Endothelial cell of umbilical vein (primary cell): Measurements from ENCODE around the gene VARS1. TPM values are rescaled to one million over a fixed set of nuclear protein-coding genes. Genes with fewer than 3 reads are reported as not detected.

ENCODE experiments used
- BruUV-seq: library from RNA; stranded (reverse); fragments of 400-500 nt; replicated peaks from 2 replicates; lab custom pipeline; 2021; lab: Mats Ljungman, UMichigan
- CTCF ChIA-PET: fragments of 300-600, 350-600 bp; sonication (Branson Sonifier 250); formaldehyde crosslinking; loops from one replicate; lab custom pipeline; 2021; ENCODE audit warnings: antibody characterized with exemption, inconsistent platforms; lab: Charles Lee
- POLR2A ChIA-PET: fragments of 300-600, 350-600 bp; sonication (Branson Sonifier 250); formaldehyde crosslinking; loops from one replicate; lab custom pipeline; 2021; ENCODE audit warnings: antibody characterized with exemption, inconsistent platforms; lab: Charles Lee
- DNase-seq: peaks from one replicate; pipeline ENCODE4 v3.0.0-alpha.2; 2011; ENCODE audit warnings: low read depth, low spot score
- FAIRE-seq: peaks from 2 replicates; lab custom pipeline; 2011; peaks lifted over from hg19 to GRCh38; lab: Jason Lieb, UNC
- H2AFZ ChIP-seq: 2 replicates; pipeline ENCODE4 v1.6.0; 2012; ENCODE audit warnings: low read depth, low read length, control low read depth, inconsistent platforms
- H3K27ac ChIP-seq: 2 replicates; pipeline ENCODE4 v1.5.1; 2011; ENCODE audit warnings: low read depth, mild to moderate bottlenecking, control low read depth, low read length, moderate library complexity; ENCODE audit not compliant: insufficient read depth
- H3K27me3 ChIP-seq, 2 experiments: 2 replicates each; pipeline versions ENCODE4 v1.6.0 to v1.6.1; 2011; ENCODE audit warnings: low read length in 2 of 2, mixed read lengths in 1 of 2; ENCODE audit not compliant: control insufficient read depth in 2 of 2, insufficient read depth in 2 of 2
- H3K36me3 ChIP-seq, 2 experiments: 2 replicates in 1 of 2; 3 replicates in 1 of 2; pipeline ENCODE4 v1.5.1; 2011; ENCODE audit warnings: low read length in 2 of 2, mild to moderate bottlenecking in 1 of 2, moderate library complexity in 1 of 2; ENCODE audit not compliant: control insufficient read depth in 2 of 2, insufficient read depth in 2 of 2; ENCODE audit errors: extremely low read depth in 1 of 2
- H3K4me1 ChIP-seq: 3 replicates; pipeline ENCODE4 v1.5.1; 2011; ENCODE audit warnings: mild to moderate bottlenecking, low read length; ENCODE audit not compliant: control insufficient read depth, insufficient read depth; ENCODE audit errors: extremely low read depth
- H3K4me2 ChIP-seq: 2 replicates; pipeline ENCODE4 v1.6.1; 2011; ENCODE audit warnings: low read length, control low read depth, mixed read lengths; ENCODE audit not compliant: insufficient read depth
- H3K4me3 ChIP-seq, 3 experiments: fragments of 200-600 bp in 1 of 3; sonication (generic), shearing (Covaris generic) in 1 of 3; replicated peaks in 1 of 3; 2 replicates each; pipeline ENCODE4 v1.5.1; 2011 to 2016; ENCODE audit warnings: control low read depth in 3 of 3, low read length in 3 of 3, mild to moderate bottlenecking in 2 of 3, inconsistent platforms in 1 of 3, low read depth in 1 of 3, moderate library complexity in 1 of 3; ENCODE audit not compliant: insufficient read depth in 1 of 3
- H3K79me2 ChIP-seq: 2 replicates; pipeline ENCODE4 v1.6.0; 2012; ENCODE audit warnings: low read length, inconsistent platforms; ENCODE audit not compliant: control insufficient read depth, insufficient read depth
- H3K9ac ChIP-seq: replicated peaks from 2 replicates; pipeline ENCODE3; 2011; ENCODE audit warnings: low read length, control low read depth; ENCODE audit not compliant: insufficient read depth; ENCODE audit errors: extremely low read depth
- H3K9me1 ChIP-seq: replicated peaks from 3 replicates; pipeline ENCODE4 v1.6.0; 2011; ENCODE audit warnings: mild to moderate bottlenecking, low read length; ENCODE audit not compliant: control insufficient read depth, insufficient read depth; ENCODE audit errors: extremely low read depth
- H3K9me3 ChIP-seq: replicated peaks from 2 replicates; pipeline ENCODE4 v1.5.1; 2012; ENCODE audit warnings: low read length, inconsistent platforms; ENCODE audit not compliant: control insufficient read depth, insufficient read depth
- H4K20me1 ChIP-seq: replicated peaks from 2 replicates; pipeline ENCODE3; 2011; ENCODE audit warnings: mild to moderate bottlenecking, low read length; ENCODE audit not compliant: control insufficient read depth, insufficient read depth; ENCODE audit errors: extremely low read depth
- EZH2 ChIP-seq: IDR thresholded peaks from 2 replicates; pipeline ENCODE4 v1.6.1; 2012; ENCODE audit warnings: borderline replicate concordance, low read depth, mild to moderate bottlenecking, moderate library complexity, low read length, inconsistent platforms; ENCODE audit not compliant: severe bottlenecking
- FOS ChIP-seq: IDR thresholded peaks from 2 replicates; pipeline ENCODE4 v1.6.1; 2011; ENCODE audit warnings: mild to moderate bottlenecking, low read length, moderate library complexity, borderline replicate concordance; ENCODE audit not compliant: insufficient read depth
- GATA2 ChIP-seq: IDR thresholded peaks from 2 replicates; pipeline ENCODE4 v1.7.0; 2011; ENCODE audit warnings: low read depth, mild to moderate bottlenecking, moderate library complexity, mixed read lengths, low read length; ENCODE audit not compliant: insufficient read length, insufficient read depth
- JUN ChIP-seq: IDR thresholded peaks from 2 replicates; pipeline ENCODE4 v1.6.1; 2011; ENCODE audit warnings: borderline replicate concordance, low read depth; ENCODE audit not compliant: insufficient read length, insufficient read depth
- MAX ChIP-seq: IDR thresholded peaks from 2 replicates; pipeline ENCODE4 v1.6.1; 2011; ENCODE audit not compliant: insufficient read depth, insufficient read length
- MYC ChIP-seq: IDR thresholded peaks from one replicate; pipeline ENCODE4 v1.6.1; 2011; ENCODE audit warnings: mild to moderate bottlenecking, low read depth, low read length
- POLR2A ChIP-seq: IDR thresholded peaks from 2 replicates; pipeline ENCODE4 v1.6.1; 2012; ENCODE audit warnings: low read depth, mild to moderate bottlenecking, control low read depth, low read length
- POLR2AphosphoS5 ChIP-seq: IDR thresholded peaks from 2 replicates; pipeline ENCODE4 v1.6.1; 2012; ENCODE audit warnings: low read depth, mild to moderate bottlenecking, control low read depth, low read length, moderate library complexity; ENCODE audit not compliant: insufficient read depth
- dilution Hi-C: fragments of 300-500 bp; cut with MboI; formaldehyde crosslinking; loops from one replicate; pipeline ENCODE4 v1.15.0; 2019; ENCODE audit warnings: low sequenced_read_pairs; ENCODE audit not compliant: extremely low pct_ligation_motif_present
- intact Hi-C: fragments of 100-400 bp; cut with micrococcal nuclease; formaldehyde crosslinking; loops from one replicate; pipeline ENCODE4 v1.10.0; 2022
- polyA plus RNA-seq, 4 experiments: library from polyadenylated mRNA; depleted of rRNA in 3 of 4; stranded (reverse) in 3 of 4; unstranded in 1 of 4; fragments of >200 nt; gene quantifications; 2 replicates each; pipeline versions ENCODE4 v1.2.1 to v1.2.3, GENCODE V29; 2011 to 2012; ENCODE audit warnings: missing spikeins in 1 of 4
- small RNA-seq: library from RNA; depleted of rRNA; stranded (forward); fragments of <200 nt; gene quantifications from one replicate; pipeline ENCODE3, GENCODE V24; 2012; ENCODE audit warnings: low replicate concordance, low read depth; ENCODE audit not compliant: insufficient read depth, insufficient read length
- total RNA-seq: library from RNA; stranded (reverse); gene quantifications from 2 replicates; pipeline ENCODE4 v1.2.3, GENCODE V29; 2021
- TF ChIP-seq, protein P1 (sequence below), 2 donors: IDR thresholded peaks; 1 replicate in 1 of 2; 2 replicates in 1 of 2; pipeline ENCODE4 v1.5.1; 2011; ENCODE audit warnings: low read length in 2 of 2, mild to moderate bottlenecking in 2 of 2, moderate library complexity in 2 of 2, control low read depth in 1 of 2, inconsistent platforms in 1 of 2, low read depth in 1 of 2; ENCODE audit not compliant: insufficient read depth in 1 of 2; ENCODE audit errors: extremely low read depth in 1 of 2

VARS1 gene
- total and polyA plus RNA-seq, 2 donors (not counting 3 experiments of a cell fraction or from before 2014, with no cell fraction given) = 37.4 to 121 TPM

GRCh38 chr6:31749301-31750036, 46.1 kb downstream of the VARS1 start:
- no peaks in the 10 kb centered on the region for H3K4me1 ChIP-seq
- intact Hi-C loops = no loop called here
- H3K4me2 ChIP-seq = no peak overlapping the region
- no peak overlapping the region for H3K4me3 ChIP-seq
- no peak overlapping the region for H3K9ac ChIP-seq
- no peaks in the 10 kb centered on the region for H4K20me1 ChIP-seq
- H3K9me1 ChIP-seq = no peaks in the 10 kb centered on the region
- ChIA-PET POLR2A (no interaction called here), CTCF (interaction anchor here (1.3 to 3.9 kb wide), 2 partner anchors 9 to 20 kb away, joined by 4 to 18 read pairs; no protein-coding TSS in a partner anchor)
- H2AFZ ChIP-seq = no peak overlapping the region
- no TSS peak for BruUV-seq
- H3K36me3 ChIP-seq = no peaks in the 10 kb centered on the region
- no peak for FAIRE-seq
- DNase-seq = no peak
- dilution Hi-C loops = no loop called here
- no peak overlapping the region for H3K27ac ChIP-seq
- no peaks in the 10 kb centered on the region for H3K79me2 ChIP-seq
- H3K9me3 ChIP-seq = no peaks in the 10 kb centered on the region
- TF ChIP-seq MYC (no peak), POLR2AphosphoS5 (no peak), MAX (no peak), EZH2 (no peak), FOS (no peak), POLR2A (no peak), GATA2 (no peak), JUN (no peak)
- TF ChIP-seq, protein P1, sequence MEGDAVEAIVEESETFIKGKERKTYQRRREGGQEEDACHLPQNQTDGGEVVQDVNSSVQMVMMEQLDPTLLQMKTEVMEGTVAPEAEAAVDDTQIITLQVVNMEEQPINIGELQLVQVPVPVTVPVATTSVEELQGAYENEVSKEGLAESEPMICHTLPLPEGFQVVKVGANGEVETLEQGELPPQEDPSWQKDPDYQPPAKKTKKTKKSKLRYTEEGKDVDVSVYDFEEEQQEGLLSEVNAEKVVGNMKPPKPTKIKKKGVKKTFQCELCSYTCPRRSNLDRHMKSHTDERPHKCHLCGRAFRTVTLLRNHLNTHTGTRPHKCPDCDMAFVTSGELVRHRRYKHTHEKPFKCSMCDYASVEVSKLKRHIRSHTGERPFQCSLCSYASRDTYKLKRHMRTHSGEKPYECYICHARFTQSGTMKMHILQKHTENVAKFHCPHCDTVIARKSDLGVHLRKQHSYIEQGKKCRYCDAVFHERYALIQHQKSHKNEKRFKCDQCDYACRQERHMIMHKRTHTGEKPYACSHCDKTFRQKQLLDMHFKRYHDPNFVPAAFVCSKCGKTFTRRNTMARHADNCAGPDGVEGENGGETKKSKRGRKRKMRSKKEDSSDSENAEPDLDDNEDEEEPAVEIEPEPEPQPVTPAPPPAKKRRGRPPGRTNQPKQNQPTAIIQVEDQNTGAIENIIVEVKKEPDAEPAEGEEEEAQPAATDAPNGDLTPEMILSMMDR (IDR thresholded peaks at IDR 0.05; ENCODE audit: extremely low read depth in 1 of 2, insufficient read depth in 1 of 2, low read depth in 1 of 2, low read length in 2 of 2) = no peak
- no peaks in the 10 kb centered on the region for H3K27me3 ChIP-seq

Small RNA genes lying within 50 kb of the gene (small RNA-seq; reads per million reads assigned to genes)
- gene MSH5-SAPCD1 (not detected), gene RF00019 (not detected), gene RNU6-850P (not detected), gene SAPCD1 (not detected), gene SNORD48 (29.8 reads per million, percentile 86 among the genes with 10 or more reads in this experiment), gene SNORD52 (not detected)

Other genes with a start within 250 kb of the VARS1 start
Only the 30 nearest of the 42 such genes appear.
- gene PRRC2A, start 175.0 kb downstream of the VARS1 start, total RNA-seq = 218 and 229 TPM in 2 replicates
- 88.4 and 114 TPM in 2 replicates for gene PRRC2A, start 175.0 kb downstream of the VARS1 start, polyA plus RNA-seq
- 314 and 322 TPM in 2 replicates for gene BAG6, start 143.1 kb downstream of the VARS1 start, total RNA-seq
- gene BAG6, start 143.1 kb downstream of the VARS1 start, polyA plus RNA-seq = 190 and 234 TPM in 2 replicates
- 0.97 TPM in 1 of 2 replicates, not detected in the other for gene APOM, start 139.9 kb downstream of the VARS1 start, total RNA-seq
- gene APOM, start 139.9 kb downstream of the VARS1 start, polyA plus RNA-seq = 2.5 and 2.6 TPM in 2 replicates
- gene C6orf47, start 135.0 kb downstream of the VARS1 start, total RNA-seq = 12.8 and 15.0 TPM in 2 replicates
- 5.6 and 5.8 TPM in 2 replicates for gene C6orf47, start 135.0 kb downstream of the VARS1 start, polyA plus RNA-seq
- 11.7 and 12.6 TPM in 2 replicates for gene GPANK1, start 130.8 kb downstream of the VARS1 start, total RNA-seq
- gene GPANK1, start 130.8 kb downstream of the VARS1 start, polyA plus RNA-seq = 13.3 and 17.5 TPM in 2 replicates
- gene CSNK2B, start 129.7 kb downstream of the VARS1 start, total RNA-seq = 206 and 214 TPM in 2 replicates
- 159 and 160 TPM in 2 replicates for gene CSNK2B, start 129.7 kb downstream of the VARS1 start, polyA plus RNA-seq
- 23.9 and 25.0 TPM in 2 replicates for gene LY6G5B, start 125.8 kb downstream of the VARS1 start, total RNA-seq
- gene LY6G5B, start 125.8 kb downstream of the VARS1 start, polyA plus RNA-seq = 13.7 and 15.4 TPM in 2 replicates
- 5.2 and 8.2 TPM in 2 replicates for gene LY6G5C, start 114.7 kb downstream of the VARS1 start, total RNA-seq
- 11.4 and 11.8 TPM in 2 replicates for gene LY6G5C, start 114.7 kb downstream of the VARS1 start, polyA plus RNA-seq
- gene ABHD16A, start 92.4 kb downstream of the VARS1 start, total RNA-seq = 41.3 and 48.9 TPM in 2 replicates
- 60.1 and 60.3 TPM in 2 replicates for gene ABHD16A, start 92.4 kb downstream of the VARS1 start, polyA plus RNA-seq
- not detected in 2 replicates for gene LY6G6F, start 88.9 kb downstream of the VARS1 start, total RNA-seq
- gene LY6G6F, start 88.9 kb downstream of the VARS1 start, polyA plus RNA-seq = not detected in 2 replicates
- gene LY6G6D, start 80.4 kb downstream of the VARS1 start, total RNA-seq = not detected in 2 replicates
- gene LY6G6D, start 80.4 kb downstream of the VARS1 start, polyA plus RNA-seq = not detected in 2 replicates
- 0.35 TPM in 1 of 2 replicates, not detected in the other for gene LY6G6C, start 74.0 kb downstream of the VARS1 start, total RNA-seq
- 0.33 and 0.41 TPM in 2 replicates for gene LY6G6C, start 74.0 kb downstream of the VARS1 start, polyA plus RNA-seq
- not detected in 2 replicates for gene MPIG6B, start 72.4 kb downstream of the VARS1 start, total RNA-seq
- gene MPIG6B, start 72.4 kb downstream of the VARS1 start, polyA plus RNA-seq = not detected in 2 replicates
- gene DDAH2, start 66.5 kb downstream of the VARS1 start, total RNA-seq = 109 and 116 TPM in 2 replicates
- gene DDAH2, start 66.5 kb downstream of the VARS1 start, polyA plus RNA-seq = 168 and 176 TPM in 2 replicates
- gene CLIC1, start 59.2 kb downstream of the VARS1 start, total RNA-seq = 535 and 543 TPM in 2 replicates
- 569 and 578 TPM in 2 replicates for gene CLIC1, start 59.2 kb downstream of the VARS1 start, polyA plus RNA-seq
- 43.2 and 43.8 TPM in 2 replicates for gene MSH5, start 55.7 kb downstream of the VARS1 start, total RNA-seq
- gene MSH5, start 55.7 kb downstream of the VARS1 start, polyA plus RNA-seq = 24.5 and 27.1 TPM in 2 replicates
- 9.4 and 11.7 TPM in 2 replicates for gene SAPCD1, start 33.1 kb downstream of the VARS1 start, total RNA-seq
- 1.6 and 3.0 TPM in 2 replicates for gene SAPCD1, start 33.1 kb downstream of the VARS1 start, polyA plus RNA-seq
- gene VWA7, start 18.4 kb downstream of the VARS1 start, total RNA-seq = 0.25 and 0.51 TPM in 2 replicates
- 0.11 and 0.21 TPM in 2 replicates for gene VWA7, start 18.4 kb downstream of the VARS1 start, polyA plus RNA-seq
- 78.1 and 78.6 TPM in 2 replicates for gene LSM2, start 11.2 kb upstream of the VARS1 start, total RNA-seq
- gene LSM2, start 11.2 kb upstream of the VARS1 start, polyA plus RNA-seq = 86.0 and 95.5 TPM in 2 replicates
- 0.74 and 0.77 TPM in 2 replicates for gene HSPA1L, start 19.5 kb upstream of the VARS1 start, total RNA-seq
- 0.32 and 0.35 TPM in 2 replicates for gene HSPA1L, start 19.5 kb upstream of the VARS1 start, polyA plus RNA-seq
- gene HSPA1A, start 19.8 kb upstream of the VARS1 start, total RNA-seq = 55.6 and 58.3 TPM in 2 replicates
- 56.0 and 57.2 TPM in 2 replicates for gene HSPA1A, start 19.8 kb upstream of the VARS1 start, polyA plus RNA-seq
- 49.3 and 54.0 TPM in 2 replicates for gene HSPA1B, start 32.0 kb upstream of the VARS1 start, total RNA-seq
- gene HSPA1B, start 32.0 kb upstream of the VARS1 start, polyA plus RNA-seq = 27.1 and 31.7 TPM in 2 replicates
- gene NEU1, start 67.1 kb upstream of the VARS1 start, total RNA-seq = 61.3 and 62.8 TPM in 2 replicates
- 111 and 115 TPM in 2 replicates for gene NEU1, start 67.1 kb upstream of the VARS1 start, polyA plus RNA-seq
- 0.12 and 0.84 TPM in 2 replicates for gene SLC44A4, start 83.2 kb upstream of the VARS1 start, total RNA-seq
- gene SLC44A4, start 83.2 kb upstream of the VARS1 start, polyA plus RNA-seq = 0.75 and 1.1 TPM in 2 replicates
- 53.7 and 54.3 TPM in 2 replicates for gene EHMT2, start 101.9 kb upstream of the VARS1 start, total RNA-seq
- gene EHMT2, start 101.9 kb upstream of the VARS1 start, polyA plus RNA-seq = 53.3 and 56.4 TPM in 2 replicates
- gene ZBTB12, start 106.3 kb upstream of the VARS1 start, total RNA-seq = 3.5 and 4.9 TPM in 2 replicates
- 2.8 and 2.9 TPM in 2 replicates for gene ZBTB12, start 106.3 kb upstream of the VARS1 start, polyA plus RNA-seq
- gene C2, start 132.0 kb upstream of the VARS1 start, total RNA-seq = 0.60 TPM in 1 of 2 replicates, not detected in the other
- gene C2, start 132.0 kb upstream of the VARS1 start, polyA plus RNA-seq = not detected in 2 replicates
- 0.51 and 1.5 TPM in 2 replicates for gene CFB, start 150.3 kb upstream of the VARS1 start, total RNA-seq
- gene CFB, start 150.3 kb upstream of the VARS1 start, polyA plus RNA-seq = 0.87 and 1.0 TPM in 2 replicates
- gene NELFE, start 163.2 kb upstream of the VARS1 start, total RNA-seq = 68.5 and 71.3 TPM in 2 replicates
- 50.5 and 55.8 TPM in 2 replicates for gene NELFE, start 163.2 kb upstream of the VARS1 start, polyA plus RNA-seq
- 67.8 and 76.7 TPM in 2 replicates for gene SKIC2, start 163.4 kb upstream of the VARS1 start, total RNA-seq
- gene SKIC2, start 163.4 kb upstream of the VARS1 start, polyA plus RNA-seq = 52.8 and 55.8 TPM in 2 replicates